HEK293 (cell line): ENCODE results near the gene TNFRSF25.

ENCODE experiments used
- CTCF ChIA-PET: fragments of 350-600 bp; formaldehyde crosslinking; extraction: SDS; loops from one replicate; lab custom pipeline; 2021; ENCODE audit warnings: antibody characterized with exemption; lab: Yijun Ruan, JAX
- POLR2A ChIA-PET: fragments of 300-600 bp; formaldehyde crosslinking; extraction: SDS; loops from one replicate; lab custom pipeline; 2020; ENCODE audit warnings: antibody characterized with exemption, inconsistent platforms; lab: Yijun Ruan, JAX
- H3K27ac ChIP-seq: fragments of 200-500 bp; sonication (Bioruptor generic); 2 replicates; pipeline ENCODE4 v1.5.1; 2014; ENCODE audit warnings: low read depth, low read length, control low read depth, inconsistent platforms; ENCODE audit errors: extremely low read depth
- H3K36me3 ChIP-seq, 2 experiments: fragments of 200-500 bp in 1 of 2; sonication (Bioruptor generic) in 1 of 2; 1 replicate in 1 of 2; 2 replicates in 1 of 2; pipeline ENCODE4 v1.5.1; 2014 to 2017; ENCODE audit warnings: inconsistent platforms in 2 of 2, low read length in 2 of 2; ENCODE audit not compliant: control insufficient read depth in 2 of 2, insufficient read depth in 1 of 2
- H3K4me1 ChIP-seq: fragments of 200-500 bp; sonication (Bioruptor generic); 2 replicates; pipeline ENCODE4 v1.5.1; 2014; ENCODE audit warnings: mild to moderate bottlenecking, low read length, inconsistent platforms; ENCODE audit not compliant: control insufficient read depth, insufficient read depth
- H3K4me3 ChIP-seq: 2 replicates; pipeline ENCODE4 v1.5.1; 2011; ENCODE audit warnings: low read depth, mild to moderate bottlenecking, control low read depth, low read length, moderate library complexity
- H3K9me3 ChIP-seq: fragments of 200-500 bp; sonication (Bioruptor generic); 2 replicates; pipeline ENCODE4 v1.5.1; 2014; ENCODE audit warnings: low read depth, low read length, inconsistent platforms; ENCODE audit not compliant: control insufficient read depth, insufficient read depth
- GLIS2 ChIP-seq: fragments of 450-650 bp; formaldehyde crosslinking; IDR thresholded peaks from 2 replicates; pipeline ENCODE4 v1.5.1; 2016; ENCODE audit warnings: missing biosample characterization, missing genetic modification characterization
- KLF16 ChIP-seq: fragments of 450-650 bp; formaldehyde crosslinking; IDR thresholded peaks from 2 replicates; pipeline ENCODE4 v1.5.1; 2017; ENCODE audit warnings: missing biosample characterization, missing genetic modification characterization
- MYNN ChIP-seq: fragments of 450-650 bp; formaldehyde crosslinking; IDR thresholded peaks from 2 replicates; pipeline ENCODE4 v1.5.1; 2016; ENCODE audit warnings: missing biosample characterization, missing genetic modification characterization, borderline replicate concordance
- OVOL3 ChIP-seq: fragments of 450-650 bp; formaldehyde crosslinking; IDR thresholded peaks from 2 replicates; pipeline ENCODE4 v1.5.1; 2016; ENCODE audit warnings: missing biosample characterization, missing genetic modification characterization
- SETDB1 ChIP-seq: IDR thresholded peaks from one replicate; pipeline ENCODE4 v1.6.1; 2017; ENCODE audit warnings: mild to moderate bottlenecking, low read length, moderate library complexity, mixed read lengths; ENCODE audit not compliant: insufficient read length
- TRIM28 ChIP-seq: IDR thresholded peaks from 2 replicates; pipeline ENCODE4 v1.6.1; 2011; ENCODE audit warnings: low read length, control low read depth, borderline replicate concordance
- ZBTB8A ChIP-seq: fragments of 450-650 bp; formaldehyde crosslinking; IDR thresholded peaks from 2 replicates; pipeline ENCODE4 v1.5.1; 2016; ENCODE audit warnings: missing biosample characterization, missing genetic modification characterization
- ZNF133 ChIP-seq: fragments of 450-650 bp; formaldehyde crosslinking; IDR thresholded peaks from 2 replicates; pipeline ENCODE4 v1.5.1; 2016; ENCODE audit warnings: missing biosample characterization, missing genetic modification characterization
- ZNF175 ChIP-seq: fragments of 450-650 bp; formaldehyde crosslinking; IDR thresholded peaks from 2 replicates; pipeline ENCODE4 v1.5.1; 2016; ENCODE audit warnings: missing biosample characterization, missing genetic modification characterization
- ZNF2 ChIP-seq: fragments of 450-650 bp; formaldehyde crosslinking; IDR thresholded peaks from 2 replicates; pipeline ENCODE4 v1.5.1; 2016; ENCODE audit warnings: missing biosample characterization, missing genetic modification characterization
- ZNF239 ChIP-seq: fragments of 450-650 bp; formaldehyde crosslinking; IDR thresholded peaks from 2 replicates; pipeline ENCODE4 v1.5.1; 2016; ENCODE audit warnings: missing biosample characterization, missing genetic modification characterization
- ZNF24 ChIP-seq: fragments of 450-650 bp; formaldehyde crosslinking; IDR thresholded peaks from 2 replicates; pipeline ENCODE4 v1.5.1; 2016; ENCODE audit warnings: missing biosample characterization, missing genetic modification characterization
- ZNF302 ChIP-seq: fragments of 450-650 bp; formaldehyde crosslinking; IDR thresholded peaks from 2 replicates; pipeline ENCODE4 v1.5.1; 2016; ENCODE audit warnings: missing biosample characterization, missing genetic modification characterization, low read depth
- ZNF501 ChIP-seq: fragments of 450-650 bp; formaldehyde crosslinking; IDR thresholded peaks from 2 replicates; pipeline ENCODE4 v1.5.1; 2016; ENCODE audit warnings: missing biosample characterization, missing genetic modification characterization
- ZNF521 ChIP-seq: fragments of 450-650 bp; formaldehyde crosslinking; IDR thresholded peaks from 2 replicates; pipeline ENCODE4 v1.5.1; 2017; ENCODE audit warnings: missing biosample characterization, mild to moderate bottlenecking, missing genetic modification characterization
- ZNF585B ChIP-seq: fragments of 450-650 bp; formaldehyde crosslinking; IDR thresholded peaks from 2 replicates; pipeline ENCODE4 v1.5.1; 2016; ENCODE audit warnings: missing biosample characterization, missing genetic modification characterization
- TF ChIP-seq, protein P1 (sequence below): fragments of 450-650 bp; formaldehyde crosslinking; IDR thresholded peaks from 2 replicates; pipeline ENCODE4 v1.5.1; 2016; ENCODE audit warnings: missing biosample characterization, missing genetic modification characterization, low read depth
- TF ChIP-seq, protein P2 (sequence below): fragments of 450-650 bp; formaldehyde crosslinking; IDR thresholded peaks from 2 replicates; pipeline ENCODE4 v1.5.1; 2017; ENCODE audit warnings: missing biosample characterization, missing genetic modification characterization

Gene TNFRSF25

GRCh38 chr1:6419397-6419803, 46.6 kb downstream of the TNFRSF25 start:
- no peak for TF ChIP-seq KLF16 (tag by site-specific recombination)
- TF ChIP-seq ZBTB8A (tag by site-specific recombination): 0 out of 2 replicates have a peak, but pooled peaks have one; percentile 0
- ChIA-PET CTCF (interaction anchor here (0.8 to 6.5 kb wide), 5 partner anchors 9 to 227 kb away, joined by 3 to 117 read pairs (median 4); no protein-coding TSS in a partner anchor), POLR2A (interaction anchor here (0.6 to 2.0 kb wide), 2 partner anchors 31 to 86 kb away, joined by 3 to 4 read pairs; no protein-coding TSS in a partner anchor)
- no peaks in the 10 kb centered on the region for H3K36me3 ChIP-seq
- H3K9me3 ChIP-seq: no peaks in the 10 kb centered on the region
- peak overlapping the region; percentile 38 for H3K4me3 ChIP-seq
- H3K4me1 ChIP-seq: no peaks in the 10 kb centered on the region; the same call in 1 of the 2 replicates
- H3K27ac ChIP-seq: no peak overlapping the region

DNA sequence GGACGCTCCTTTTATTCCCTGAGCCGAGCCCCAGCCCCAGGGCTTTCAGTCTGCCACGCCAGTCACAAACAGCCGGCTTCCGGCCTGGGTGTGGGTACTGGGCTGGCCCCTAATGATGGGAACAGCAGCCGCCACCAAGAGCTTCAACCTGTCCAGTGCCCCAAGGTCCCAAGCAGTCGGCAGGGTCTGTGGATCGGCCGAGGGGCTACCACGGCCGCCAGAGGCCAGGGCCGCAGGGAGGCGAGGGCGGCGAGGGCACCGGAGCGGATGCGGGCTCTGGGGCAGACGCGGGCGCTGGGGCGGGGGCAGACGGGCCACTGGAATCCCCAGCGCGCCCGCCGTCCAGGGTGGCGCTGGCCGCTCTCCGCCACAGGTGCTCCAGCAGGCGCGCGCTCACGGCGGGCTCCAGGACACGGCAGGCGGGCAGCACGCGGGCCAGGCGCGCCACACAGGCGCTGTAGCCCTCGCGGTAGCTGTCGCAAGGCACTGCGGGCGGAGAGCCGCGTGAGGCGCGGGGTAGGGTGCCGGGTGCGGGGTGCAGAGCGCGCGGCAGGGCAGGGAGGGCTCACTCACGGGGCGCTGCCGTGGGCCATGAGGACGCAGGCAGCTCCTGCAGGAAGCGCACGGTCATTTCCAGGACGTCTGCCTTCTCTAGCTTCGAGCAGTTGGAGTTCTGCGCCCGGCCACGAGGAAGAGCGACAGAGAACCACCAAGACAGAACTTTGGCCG, 47.1 kb downstream of the TNFRSF25 start:
- TF ChIP-seq ZNF175 (tag by site-specific recombination): no peak
- TF ChIP-seq GLIS2: 0 out of 2 replicates have a peak, but pooled peaks have one; percentile 10
- no peak for TF ChIP-seq ZNF2 (tag by site-specific recombination)
- Histone ChIP-seq H3K9me3 (no peaks in the 10 kb centered on the region), H3K4me1 (no peaks in the 10 kb centered on the region; the same call in 1 of the 2 replicates), H3K36me3 (no peaks in the 10 kb centered on the region), H3K27ac (no peak overlapping the region), H3K4me3 (no peak overlapping the region)
- ChIA-PET CTCF (interaction anchor here (0.8 to 6.5 kb wide), 5 partner anchors 9 to 228 kb away, joined by 3 to 117 read pairs (median 4); no protein-coding TSS in a partner anchor), POLR2A (interaction anchor here (2.0 kb wide), 1 partner anchor 31 kb away, joined by 4 read pairs; no protein-coding TSS in a partner anchor)

GRCh38 chr1:6417961-6418667, 47.9 kb downstream of the TNFRSF25 start:
- Histone ChIP-seq H3K27ac (no peak overlapping the region), H3K4me3 (no peak overlapping the region), H3K9me3 (no peaks in the 10 kb centered on the region), H3K36me3 (no peaks in the 10 kb centered on the region), H3K4me1 (no peaks in the 10 kb centered on the region; the same call in 1 of the 2 replicates)
- CTCF ChIA-PET: interaction anchor here (0.6 to 6.5 kb wide), 3 partner anchors 13 to 59 kb away, joined by 4 to 117 read pairs (median 7); no protein-coding TSS in a partner anchor
- TF ChIP-seq ZNF239 (tag by site-specific recombination): no peak
- no peak for TF ChIP-seq OVOL3
- TF ChIP-seq ZNF585B (tag by site-specific recombination): no peak
- TF ChIP-seq MYNN: no peak
- no peak for TF ChIP-seq ZNF521 (tag by site-specific recombination)
- TF ChIP-seq, protein P1, sequence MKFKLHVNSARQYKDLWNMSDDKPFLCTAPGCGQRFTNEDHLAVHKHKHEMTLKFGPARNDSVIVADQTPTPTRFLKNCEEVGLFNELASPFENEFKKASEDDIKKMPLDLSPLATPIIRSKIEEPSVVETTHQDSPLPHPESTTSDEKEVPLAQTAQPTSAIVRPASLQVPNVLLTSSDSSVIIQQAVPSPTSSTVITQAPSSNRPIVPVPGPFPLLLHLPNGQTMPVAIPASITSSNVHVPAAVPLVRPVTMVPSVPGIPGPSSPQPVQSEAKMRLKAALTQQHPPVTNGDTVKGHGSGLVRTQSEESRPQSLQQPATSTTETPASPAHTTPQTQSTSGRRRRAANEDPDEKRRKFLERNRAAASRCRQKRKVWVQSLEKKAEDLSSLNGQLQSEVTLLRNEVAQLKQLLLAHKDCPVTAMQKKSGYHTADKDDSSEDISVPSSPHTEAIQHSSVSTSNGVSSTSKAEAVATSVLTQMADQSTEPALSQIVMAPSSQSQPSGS (tag by site-specific recombination): no peak
- TF ChIP-seq ZNF501 (tag by site-specific recombination): no peak
- TF ChIP-seq ZNF24 (tag by site-specific recombination): no peak
- no peak for TF ChIP-seq TRIM28
- TF ChIP-seq, protein P2, sequence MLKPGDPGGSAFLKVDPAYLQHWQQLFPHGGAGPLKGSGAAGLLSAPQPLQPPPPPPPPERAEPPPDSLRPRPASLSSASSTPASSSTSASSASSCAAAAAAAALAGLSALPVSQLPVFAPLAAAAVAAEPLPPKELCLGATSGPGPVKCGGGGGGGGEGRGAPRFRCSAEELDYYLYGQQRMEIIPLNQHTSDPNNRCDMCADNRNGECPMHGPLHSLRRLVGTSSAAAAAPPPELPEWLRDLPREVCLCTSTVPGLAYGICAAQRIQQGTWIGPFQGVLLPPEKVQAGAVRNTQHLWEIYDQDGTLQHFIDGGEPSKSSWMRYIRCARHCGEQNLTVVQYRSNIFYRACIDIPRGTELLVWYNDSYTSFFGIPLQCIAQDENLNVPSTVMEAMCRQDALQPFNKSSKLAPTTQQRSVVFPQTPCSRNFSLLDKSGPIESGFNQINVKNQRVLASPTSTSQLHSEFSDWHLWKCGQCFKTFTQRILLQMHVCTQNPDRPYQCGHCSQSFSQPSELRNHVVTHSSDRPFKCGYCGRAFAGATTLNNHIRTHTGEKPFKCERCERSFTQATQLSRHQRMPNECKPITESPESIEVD (tag by site-specific recombination): no peak
- no peak for TF ChIP-seq ZNF133 (tag by site-specific recombination)
- TF ChIP-seq ZNF302: no peak
- no peak for TF ChIP-seq SETDB1
- POLR2A ChIA-PET: interaction anchor here (2.0 kb wide), 1 partner anchor 30 kb away, joined by 4 read pairs; no protein-coding TSS in a partner anchor
